ENCODE results near the gene CYB5RL. TPM values are rescaled to one million over a fixed set of nuclear protein-coding genes. Genes with fewer than 3 reads are reported as not detected.
A peak's percentile ranks its signal among the peaks of the same experiment; 100 is the strongest.

CYB5RL gene
- total RNA-seq, 6 experiments from 2014 or later: 4.5 to 6.1 (median 5.2) TPM

GRCh38 chr1:54207287-54207686, 7.5 kb upstream of the CYB5RL start:
- H3K9me3 Mint-ChIP-seq: no peaks in the 10 kb centered on the region
- no peaks in the 10 kb centered on the region; the same call in 1 of the 2 replicates for H3K27me3 Mint-ChIP-seq (ENCODE audit: insufficient read depth)
- DNase-seq: no peak
- no peak for TF ChIP-seq CTCF (IDR thresholded peaks at IDR 0.05)
- H3K4me1 Mint-ChIP-seq (ENCODE audit: low read depth): peaks cover 19% of the 10 kb centered on the region
- no peak overlapping the region for H3K4me3 Mint-ChIP-seq
- H3K27ac Mint-ChIP-seq: no peak overlapping the region
- H3K36me3 Mint-ChIP-seq (ENCODE audit: low read depth): peaks cover 46% of the 10 kb centered on the region

GRCh38 chr1:54204199-54204598, 4.4 kb upstream of the CYB5RL start:
- no peaks in the 10 kb centered on the region; the same call in 1 of the 2 replicates for H3K27me3 Mint-ChIP-seq (ENCODE audit: insufficient read depth)
- no peak overlapping the region for H3K27ac Mint-ChIP-seq
- TF ChIP-seq CTCF (IDR thresholded peaks at IDR 0.05): no peak
- no peaks in the 10 kb centered on the region for H3K9me3 Mint-ChIP-seq
- peaks cover 34% of the 10 kb centered on the region for H3K36me3 Mint-ChIP-seq (ENCODE audit: low read depth)
- peaks cover 42% of the 10 kb centered on the region for H3K4me1 Mint-ChIP-seq (ENCODE audit: low read depth)
- DNase-seq: no peak
- H3K4me3 Mint-ChIP-seq: no peak overlapping the region

- Mint-ChIP-seq H3K27me3 (ENCODE audit: insufficient read depth) (no peaks in the 10 kb centered on the region), H3K9me3 (no peaks in the 10 kb centered on the region), H3K4me1 (ENCODE audit: low read depth) (peaks cover 37% of the 10 kb centered on the region), H3K36me3 (ENCODE audit: low read depth) (peaks cover 8% of the 10 kb centered on the region), H3K27ac (peak overlapping the region; percentile 84), H3K4me3 (peak overlapping the region; percentile 96)
- TF ChIP-seq CTCF (IDR thresholded peaks at IDR 0.05): no peak
- DNase-seq: no peak
Observed at GRCh38 chr1:54200519-54200997, 728 bp upstream of the CYB5RL start.

GRCh38 chr1:54199151-54199764, 572 bp downstream of the CYB5RL start:
- no peak for TF ChIP-seq CTCF (IDR thresholded peaks at IDR 0.05)
- Mint-ChIP-seq H3K27me3 (ENCODE audit: insufficient read depth) (no peaks in the 10 kb centered on the region), H3K4me1 (ENCODE audit: low read depth) (peaks cover 37% of the 10 kb centered on the region), H3K36me3 (ENCODE audit: low read depth) (no peaks in the 10 kb centered on the region; the same call in 1 of the 2 replicates), H3K9me3 (no peaks in the 10 kb centered on the region), H3K4me3 (peak overlapping the region; percentile 96), H3K27ac (peak overlapping the region; percentile 84)
- no peak for DNase-seq

- H3K4me1 Mint-ChIP-seq (ENCODE audit: low read depth): peaks cover 4% of the 10 kb centered on the region
- no peaks in the 10 kb centered on the region for H3K9me3 Mint-ChIP-seq
- H3K36me3 Mint-ChIP-seq (ENCODE audit: low read depth): no peaks in the 10 kb centered on the region
- no peak overlapping the region for H3K27ac Mint-ChIP-seq
- no peak for TF ChIP-seq CTCF (IDR thresholded peaks at IDR 0.05)
- DNase-seq: no peak
- no peaks in the 10 kb centered on the region; the same call in none of the 2 replicates for H3K27me3 Mint-ChIP-seq (ENCODE audit: insufficient read depth)
- H3K4me3 Mint-ChIP-seq: no peak overlapping the region
Observed at GRCh38 chr1:54193453-54193852, 6.4 kb downstream of the CYB5RL start.

Data from HFFc6 (cell line).